Measurements from ENCODE around the gene PMIS2.
A peak's percentile ranks its signal among the peaks of the same experiment; 100 is the strongest.

The PMIS2 gene

DNA sequence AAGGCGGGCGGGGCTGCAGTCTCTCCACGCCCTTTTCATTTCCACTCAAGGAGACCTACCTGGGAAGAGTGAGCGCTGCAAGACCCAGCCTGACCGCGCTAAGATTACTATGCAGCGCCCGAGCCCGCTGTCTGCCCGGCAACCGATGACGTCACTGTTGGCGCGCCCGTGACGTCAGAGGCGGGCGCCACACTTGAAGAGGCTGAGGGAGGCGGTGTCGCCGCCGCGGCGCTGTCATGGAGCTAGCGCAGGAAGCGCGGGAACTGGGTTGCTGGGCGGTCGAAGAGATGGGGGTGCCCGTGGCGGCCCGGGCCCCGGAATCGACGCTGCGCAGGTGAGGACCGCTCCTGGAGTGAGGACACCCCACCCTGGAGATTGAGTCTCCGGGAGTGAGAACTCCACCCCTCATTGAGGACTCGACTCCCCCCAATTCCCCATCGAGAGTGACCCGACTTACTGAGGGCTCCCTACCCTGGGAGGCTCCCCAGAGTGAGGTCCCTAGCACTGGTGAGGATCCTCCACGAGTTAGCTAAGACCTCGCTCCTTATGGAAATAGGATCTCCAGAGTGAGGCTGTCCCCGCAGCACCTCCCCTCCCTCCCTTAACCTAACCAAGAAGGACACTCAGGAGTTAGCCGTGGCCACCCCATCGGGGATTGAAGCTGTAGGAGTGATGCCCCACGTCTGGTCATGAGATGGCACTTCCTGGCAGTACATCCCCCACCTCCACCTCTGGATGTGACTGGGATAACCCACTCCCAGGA is 26.8 kb downstream of the PMIS2 start, which contains the start of gene HAUS5:
Gene HAUS5 (plus strand): TSS at position 177 of the 763 bp plus-strand sequence. CDS start 60 bp downstream, at position 237.
- H3K4me3 ChIP-seq (ENCODE audit: low read depth, low read length) = peak within 1 kb of the TSS; percentile 63
- TF ChIP-seq, protein P1, sequence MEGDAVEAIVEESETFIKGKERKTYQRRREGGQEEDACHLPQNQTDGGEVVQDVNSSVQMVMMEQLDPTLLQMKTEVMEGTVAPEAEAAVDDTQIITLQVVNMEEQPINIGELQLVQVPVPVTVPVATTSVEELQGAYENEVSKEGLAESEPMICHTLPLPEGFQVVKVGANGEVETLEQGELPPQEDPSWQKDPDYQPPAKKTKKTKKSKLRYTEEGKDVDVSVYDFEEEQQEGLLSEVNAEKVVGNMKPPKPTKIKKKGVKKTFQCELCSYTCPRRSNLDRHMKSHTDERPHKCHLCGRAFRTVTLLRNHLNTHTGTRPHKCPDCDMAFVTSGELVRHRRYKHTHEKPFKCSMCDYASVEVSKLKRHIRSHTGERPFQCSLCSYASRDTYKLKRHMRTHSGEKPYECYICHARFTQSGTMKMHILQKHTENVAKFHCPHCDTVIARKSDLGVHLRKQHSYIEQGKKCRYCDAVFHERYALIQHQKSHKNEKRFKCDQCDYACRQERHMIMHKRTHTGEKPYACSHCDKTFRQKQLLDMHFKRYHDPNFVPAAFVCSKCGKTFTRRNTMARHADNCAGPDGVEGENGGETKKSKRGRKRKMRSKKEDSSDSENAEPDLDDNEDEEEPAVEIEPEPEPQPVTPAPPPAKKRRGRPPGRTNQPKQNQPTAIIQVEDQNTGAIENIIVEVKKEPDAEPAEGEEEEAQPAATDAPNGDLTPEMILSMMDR (IDR thresholded peaks at IDR 0.05; ENCODE audit: low read depth, low read length) = no peak

DNA sequence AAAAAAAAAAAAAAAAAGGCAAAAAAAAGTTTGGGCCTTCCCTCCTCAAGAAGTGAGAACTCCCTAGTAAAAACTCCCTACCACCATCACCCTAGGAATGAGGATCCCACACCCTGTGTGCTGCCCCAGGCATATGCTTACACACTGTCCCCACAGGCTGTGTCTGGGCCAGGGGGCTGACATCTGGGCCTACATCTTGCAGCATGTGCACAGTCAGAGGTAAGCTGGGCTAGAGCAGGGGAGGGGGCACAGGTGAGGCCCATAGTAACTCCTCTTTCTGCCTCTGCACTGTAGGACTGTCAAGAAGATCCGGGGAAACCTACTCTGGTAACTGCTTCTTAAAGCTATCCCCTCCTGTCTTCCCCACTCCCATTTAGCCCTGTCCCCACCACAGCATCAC is 27.6 kb downstream of the PMIS2 start:
- H3K4me3 ChIP-seq (ENCODE audit: low read depth, low read length) = no peak overlapping the region; the same call in 1 of the 2 replicates
- TF ChIP-seq, protein P1 (IDR thresholded peaks at IDR 0.05; ENCODE audit: low read depth, low read length) = no peak

DNA sequence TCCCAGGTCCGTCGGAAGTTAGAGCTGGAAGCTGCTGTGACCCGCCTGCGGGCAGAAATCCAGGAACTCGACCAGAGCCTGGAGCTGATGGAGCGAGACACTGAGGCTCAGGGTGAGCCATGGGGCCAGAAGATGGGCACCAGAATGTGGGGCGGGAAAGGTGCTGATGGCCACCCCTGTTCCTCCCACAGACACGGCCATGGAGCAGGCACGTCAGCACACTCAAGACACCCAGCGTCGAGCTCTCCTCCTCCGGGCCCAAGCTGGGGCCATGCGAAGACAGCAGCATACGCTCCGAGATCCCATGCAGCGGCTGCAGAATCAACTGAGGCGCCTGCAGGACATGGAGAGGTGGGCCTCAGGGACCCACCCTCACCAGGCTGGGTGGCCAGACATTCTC is 29.1 kb downstream of the PMIS2 start:
- no peak overlapping the region for H3K4me3 ChIP-seq (ENCODE audit: low read depth, low read length)
- TF ChIP-seq, protein P1 (IDR thresholded peaks at IDR 0.05; ENCODE audit: low read depth, low read length) = no peak

DNA sequence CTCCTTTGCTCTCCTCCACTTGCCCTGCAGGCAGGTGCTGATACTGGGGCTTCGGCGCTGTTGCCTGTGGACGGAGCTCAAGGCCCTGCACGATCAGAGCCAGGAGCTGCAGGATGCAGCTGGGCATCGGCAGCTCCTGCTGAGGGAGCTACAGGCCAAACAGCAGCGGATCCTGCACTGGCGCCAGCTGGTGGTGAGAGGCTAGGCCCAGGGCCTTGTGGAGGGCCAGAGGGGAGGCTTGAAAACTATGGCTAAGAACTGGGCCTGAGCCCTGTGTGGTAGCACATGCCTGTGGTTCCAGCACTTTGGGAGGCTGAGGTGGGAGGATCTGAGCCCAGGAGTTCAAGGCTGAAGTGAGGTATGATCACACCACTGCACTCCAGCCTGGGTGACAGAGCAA is 32.9 kb downstream of the PMIS2 start:
- no peak overlapping the region for H3K4me3 ChIP-seq (ENCODE audit: low read depth, low read length)
- TF ChIP-seq, protein P1 (IDR thresholded peaks at IDR 0.05; ENCODE audit: low read depth, low read length) = no peak

DNA sequence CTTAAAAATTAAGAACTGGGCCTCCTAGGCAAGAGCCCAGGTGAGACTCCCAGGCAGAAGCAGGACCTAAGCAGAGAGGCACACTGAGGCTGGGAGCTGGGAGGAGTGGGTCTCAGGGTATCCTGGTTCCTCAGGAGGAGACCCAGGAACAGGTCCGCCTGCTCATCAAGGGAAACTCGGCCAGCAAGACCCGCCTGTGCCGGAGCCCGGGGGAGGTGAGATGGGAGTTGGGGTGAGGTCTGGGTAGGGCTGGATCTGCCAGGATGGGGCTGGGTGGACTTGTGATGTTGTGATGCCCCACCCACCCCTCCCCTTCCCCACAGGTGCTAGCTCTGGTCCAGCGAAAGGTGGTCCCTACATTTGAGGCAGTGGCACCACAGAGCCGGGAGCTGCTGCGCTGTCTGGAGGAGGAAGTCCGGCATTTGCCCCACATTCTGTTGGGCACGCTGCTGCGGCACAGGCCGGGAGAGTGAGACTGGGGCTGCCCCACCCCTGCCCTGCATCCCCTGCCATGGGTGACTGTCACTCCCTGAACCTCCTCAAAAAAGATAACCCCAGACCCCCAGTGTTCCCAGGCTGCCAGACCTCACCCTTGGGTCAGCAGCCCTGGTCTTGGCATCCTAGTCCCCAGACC is 33.4 kb downstream of the PMIS2 start:
- H3K4me3 ChIP-seq (ENCODE audit: low read depth, low read length) = no peak overlapping the region
- TF ChIP-seq, protein P1 (IDR thresholded peaks at IDR 0.05; ENCODE audit: low read depth, low read length) = no peak

DNA sequence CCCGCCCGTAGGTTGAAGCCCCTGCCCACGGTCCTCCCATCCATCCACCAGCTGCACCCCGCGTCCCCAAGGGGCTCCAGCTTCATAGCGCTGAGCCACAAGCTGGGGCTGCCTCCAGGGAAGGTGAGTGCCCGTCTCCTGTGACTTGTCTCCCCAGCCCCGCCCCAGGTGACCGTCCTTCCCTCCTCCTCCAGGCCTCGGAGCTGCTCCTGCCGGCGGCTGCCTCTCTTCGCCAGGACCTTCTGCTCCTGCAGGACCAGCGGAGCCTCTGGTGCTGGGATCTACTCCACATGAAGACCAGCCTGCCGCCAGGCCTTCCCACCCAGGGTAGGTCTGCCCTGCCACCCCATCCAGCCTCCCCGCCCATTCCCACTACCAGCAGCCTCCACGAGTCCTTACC is 34.0 kb downstream of the PMIS2 start:
- TF ChIP-seq, protein P1 (IDR thresholded peaks at IDR 0.05; ENCODE audit: low read depth, low read length) = no peak
- no peak overlapping the region for H3K4me3 ChIP-seq (ENCODE audit: low read depth, low read length)

DNA sequence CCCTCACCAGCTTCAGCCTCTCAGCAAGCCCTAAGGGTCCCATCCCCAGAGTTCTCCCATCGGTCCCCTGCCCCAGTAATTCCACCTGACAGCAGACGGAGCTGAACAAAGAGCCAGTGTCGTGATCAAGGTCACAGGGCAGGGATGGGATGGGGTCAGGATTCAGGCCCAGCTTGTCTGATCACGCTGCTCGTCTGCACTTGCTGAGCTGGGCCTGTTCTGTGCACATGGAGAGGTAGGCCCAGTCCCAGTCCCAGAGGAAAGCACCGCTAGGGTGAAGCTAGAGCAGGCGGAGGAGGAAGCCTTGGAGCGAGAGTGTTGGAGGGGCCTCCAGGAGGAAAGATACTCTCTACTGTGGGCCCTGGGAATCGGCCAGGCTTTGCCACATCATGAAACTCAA is 35.7 kb downstream of the PMIS2 start:
- TF ChIP-seq, protein P1 (IDR thresholded peaks at IDR 0.05; ENCODE audit: low read depth, low read length) = no peak

More for the DNA sequence above, 35.7 kb downstream of the PMIS2 start:
- no peak overlapping the region for H3K4me3 ChIP-seq (ENCODE audit: low read depth, low read length)

All from WI38 (cell line).